Left hindlimb (tissue), 1 donor: Measurements from ENCODE around the gene LRRC55.
"Not testable (repeated sequence)": the region's sequence is repeated elsewhere in the genome, so short reads cannot be mapped to it uniquely, and the experiment has no call there.

ENCODE experiments used
- DNase-seq: peaks from one replicate; pipeline ENCODE4 v3.0.0-alpha.2; 2018

Gene LRRC55

DNA sequence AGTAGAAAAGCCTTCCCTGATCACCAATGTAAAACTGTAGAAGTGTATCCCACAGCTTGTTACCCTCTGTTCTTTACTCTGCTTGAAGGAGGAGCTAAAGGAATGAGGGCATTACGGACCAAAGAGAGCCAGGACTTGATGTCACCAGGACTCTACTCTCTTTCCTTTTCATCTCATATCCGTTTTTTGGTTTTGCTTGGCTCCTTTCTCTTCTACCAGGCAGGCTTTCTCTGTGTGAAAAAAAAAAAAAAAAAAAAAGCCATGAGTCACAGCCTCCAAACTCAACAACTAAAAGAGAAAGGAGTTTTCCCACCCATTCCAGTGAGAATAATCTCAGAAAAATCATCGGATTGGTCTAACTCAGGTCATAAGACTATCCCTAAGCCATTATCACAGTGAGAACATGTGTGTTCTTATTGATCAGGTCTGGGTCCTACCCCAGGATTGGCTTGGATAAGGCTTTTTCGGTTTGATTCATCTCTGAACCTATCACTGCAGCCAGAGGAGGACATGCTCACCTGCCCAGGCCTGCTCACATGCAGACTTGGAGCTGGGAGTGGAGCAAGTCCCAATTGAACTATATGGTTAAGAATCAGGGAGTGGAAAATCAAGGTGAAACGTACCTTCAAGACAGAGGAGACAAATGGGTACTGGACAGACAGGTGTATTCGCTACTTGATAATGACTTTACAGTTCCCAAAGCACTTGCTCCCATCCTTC lies 19.4 kb upstream of the LRRC55 start:
- DNase-seq = no peak

DNA sequence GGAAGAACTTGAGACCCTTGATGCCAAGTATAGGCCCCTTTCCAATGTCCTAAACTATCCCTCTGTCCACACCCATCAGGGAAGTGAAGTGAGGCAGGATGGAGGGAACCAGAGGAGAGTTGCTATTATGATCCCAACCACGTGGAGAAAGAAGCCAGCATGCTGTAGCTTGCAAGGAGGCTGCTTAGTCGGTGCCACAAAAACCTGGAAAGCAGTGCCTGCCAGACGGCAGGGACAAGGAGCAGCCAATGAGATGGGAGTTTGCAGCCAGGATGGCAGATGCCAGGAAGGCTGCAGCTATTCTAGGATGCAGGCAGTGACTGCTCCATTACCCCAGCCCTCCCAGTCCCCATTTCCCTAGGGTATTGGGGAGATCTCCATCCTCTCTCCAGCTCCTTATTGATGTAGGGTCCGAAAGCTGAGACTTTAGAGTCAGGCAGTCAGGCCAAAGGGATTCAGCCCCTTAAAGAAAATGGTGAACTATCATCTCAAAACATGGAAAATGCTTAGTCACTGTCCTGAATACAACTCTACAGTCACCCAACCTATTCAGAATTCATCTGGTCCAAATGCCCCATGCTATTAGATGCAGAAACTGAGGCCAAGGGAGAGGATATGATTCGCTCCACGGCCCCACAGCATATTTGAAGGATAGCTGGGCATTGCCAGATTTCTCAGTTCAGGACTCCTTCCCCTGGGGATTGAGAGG lies 18.4 kb upstream of the LRRC55 start:
- no peak for DNase-seq

DNA sequence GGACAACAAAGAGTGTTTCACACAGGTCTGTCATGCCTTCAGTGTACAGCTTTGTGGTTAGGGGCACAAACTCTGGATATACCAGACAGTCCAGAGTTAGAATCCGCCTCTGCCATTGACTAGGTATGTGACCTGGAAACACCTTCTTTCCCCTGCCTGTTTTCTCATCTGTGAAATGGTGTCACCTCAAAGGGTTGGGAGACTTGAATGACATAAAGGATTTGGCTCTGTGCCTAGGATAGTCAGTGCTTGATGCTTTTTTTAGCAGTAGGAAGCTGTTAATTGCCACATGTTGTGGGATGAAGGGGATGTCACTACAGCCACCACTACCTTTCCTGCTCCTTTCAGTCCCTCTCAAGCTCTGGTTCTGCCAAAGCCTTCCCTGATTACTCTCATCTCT lies 17.4 kb upstream of the LRRC55 start:
- DNase-seq = no peak

DNA sequence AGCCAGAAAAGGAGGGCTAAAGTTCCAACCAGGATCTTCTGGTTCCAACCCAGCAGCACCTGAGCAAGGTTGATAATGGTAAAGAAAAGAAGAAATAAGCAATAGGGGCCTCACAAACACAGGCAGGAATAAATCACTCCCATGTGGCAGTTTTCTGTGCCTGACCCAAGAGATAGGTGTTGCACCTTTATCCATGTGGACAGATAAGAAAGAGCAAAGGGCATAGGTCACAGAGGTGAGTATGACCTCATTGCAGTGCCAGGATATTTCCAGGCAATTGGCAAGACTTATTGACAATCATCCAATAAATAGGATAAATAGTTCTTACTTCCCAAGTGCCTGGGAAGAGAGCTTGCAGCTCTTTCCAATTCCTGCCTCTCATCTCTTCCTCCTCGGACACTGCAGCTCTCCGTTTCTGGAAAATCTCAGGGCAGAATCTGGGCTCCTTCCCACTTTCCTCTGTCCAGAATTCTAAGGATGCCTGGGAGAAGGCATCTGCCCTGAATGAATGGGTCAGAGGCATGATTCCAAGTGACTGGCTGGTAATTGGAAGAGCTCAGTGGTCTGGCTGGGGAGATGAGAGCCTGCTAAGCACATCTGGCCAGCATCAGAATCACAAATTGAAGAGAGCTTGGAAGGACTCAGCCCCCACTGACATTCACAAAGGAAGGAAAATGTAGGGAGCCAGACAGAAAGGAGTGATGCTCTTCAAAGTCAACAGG lies 14.5 kb upstream of the LRRC55 start:
- DNase-seq = no peak

DNA sequence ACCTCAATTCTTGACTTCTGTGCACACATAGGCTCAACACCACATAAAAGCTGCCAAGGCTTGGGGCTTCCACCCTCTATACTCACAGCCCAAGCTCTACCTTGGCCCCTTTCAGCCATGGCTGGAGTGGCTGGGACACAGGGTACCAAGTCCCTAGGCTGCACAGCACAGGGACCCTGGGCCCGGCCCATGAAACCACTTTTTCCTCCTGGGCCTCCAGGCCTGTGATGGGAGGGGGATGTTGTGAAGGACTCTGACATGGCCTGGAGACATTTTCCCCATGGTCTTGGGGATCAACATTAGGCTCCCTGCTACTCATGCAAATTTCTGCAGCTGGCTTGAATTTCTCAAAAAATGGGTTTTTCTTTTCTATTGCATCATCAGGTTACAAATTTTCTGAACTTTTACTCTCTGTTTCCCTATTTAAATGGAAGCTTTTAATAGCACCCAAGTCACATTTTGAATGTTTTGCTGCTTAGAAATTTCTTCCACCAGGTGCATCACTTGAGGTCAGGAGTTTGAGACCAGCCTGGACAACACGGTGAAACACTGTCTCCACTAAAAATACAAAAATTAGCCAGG lies 11.9 kb upstream of the LRRC55 start:
- DNase-seq = not testable (repeated sequence)

DNA sequence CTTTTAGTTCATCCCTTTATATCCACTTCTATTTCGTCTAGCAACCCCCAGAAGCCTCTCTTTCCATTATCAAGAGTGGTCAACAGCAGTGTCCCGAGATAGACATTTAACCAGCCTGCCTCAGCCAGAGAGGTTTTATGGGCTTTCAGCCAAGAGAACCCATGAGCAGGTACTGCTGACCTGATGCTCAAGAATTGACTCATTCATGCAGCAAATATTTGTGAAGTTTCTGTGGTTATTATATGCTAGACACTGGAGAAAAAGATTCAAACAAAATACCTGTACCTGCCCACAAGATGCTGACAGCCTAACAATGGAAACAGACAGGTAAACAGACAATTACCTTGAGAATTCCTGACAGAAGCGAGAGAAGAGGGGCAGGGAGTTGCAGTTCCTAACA lies 9.7 kb upstream of the LRRC55 start:
- DNase-seq = no peak

DNA sequence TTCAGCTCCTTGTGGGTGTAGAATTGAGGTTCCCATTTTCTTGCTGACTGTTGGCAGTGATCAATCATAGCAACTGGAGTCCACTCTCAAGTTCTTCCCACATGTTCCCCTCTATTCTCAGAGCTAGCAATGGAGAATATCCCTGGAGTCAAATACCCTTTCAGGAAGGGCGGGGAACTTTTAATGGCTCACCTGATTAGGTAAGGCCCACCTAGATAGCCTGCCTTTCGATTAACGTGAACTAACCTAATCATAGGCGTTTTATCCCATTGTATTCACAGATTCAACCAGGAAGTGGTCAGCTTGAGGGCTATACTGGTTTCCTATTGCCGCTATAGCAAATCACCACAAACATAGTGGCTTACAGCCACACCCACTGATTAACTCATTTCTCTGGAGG lies 7.1 kb upstream of the LRRC55 start:
- no peak for DNase-seq

DNA sequence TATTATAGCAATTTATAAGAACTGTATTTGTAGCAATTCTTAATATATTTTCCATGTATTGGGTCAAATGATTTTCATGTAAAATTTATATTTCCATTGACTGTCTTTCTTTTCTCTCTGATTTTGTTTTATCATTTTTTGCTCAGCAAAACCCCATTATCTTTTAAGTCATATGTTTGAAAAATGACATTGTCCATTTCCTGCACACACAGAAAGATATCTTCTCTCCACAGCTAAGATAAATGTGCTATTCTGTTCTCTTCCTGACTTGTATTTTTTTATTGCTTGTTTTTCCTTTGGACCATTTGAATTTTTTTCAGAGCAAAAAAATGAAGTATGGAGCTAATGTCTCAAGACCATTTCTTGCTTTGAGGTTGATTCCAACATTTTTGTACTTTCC lies 6.3 kb upstream of the LRRC55 start:
- DNase-seq = no peak

DNA sequence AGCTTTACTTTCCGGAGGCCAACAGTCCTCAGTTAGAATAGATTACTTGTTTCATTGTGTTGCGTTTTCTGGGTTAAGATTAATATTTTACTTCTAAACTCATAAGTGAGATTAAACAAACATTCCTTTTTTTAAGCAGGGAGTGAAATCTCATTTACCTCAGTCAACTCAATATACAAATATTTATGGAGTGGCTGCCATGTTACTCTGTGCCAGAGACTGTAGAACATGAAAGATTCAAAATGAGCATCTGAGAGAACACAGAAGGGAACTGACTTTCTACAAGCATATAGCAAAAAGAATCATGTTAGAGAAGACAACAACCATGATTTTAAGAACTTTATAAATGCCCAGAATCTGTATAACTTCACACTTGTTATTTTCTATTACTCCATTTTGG lies 3.4 kb upstream of the LRRC55 start:
- DNase-seq = no peak

DNA sequence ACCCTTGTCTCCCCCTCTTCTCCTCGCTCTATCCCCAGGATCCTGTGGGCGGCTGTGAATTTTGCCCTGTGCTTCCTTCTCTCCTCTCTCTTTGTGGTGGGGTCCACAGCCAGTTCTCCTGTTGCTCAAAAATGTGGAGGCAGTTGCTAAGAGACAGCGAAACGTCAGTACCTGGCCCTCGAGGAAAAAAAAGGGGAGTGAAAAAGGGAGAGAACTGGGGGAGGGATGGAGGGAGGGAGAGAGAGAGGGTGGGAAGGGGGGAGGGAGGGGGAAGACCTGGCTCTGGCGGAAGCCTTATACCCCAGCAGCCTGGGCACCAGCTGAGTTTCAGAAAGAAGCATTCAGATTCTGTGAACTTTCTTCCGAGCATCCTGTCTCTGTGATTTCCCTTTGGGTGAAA lies 2.1 kb upstream of the LRRC55 start:
- no peak for DNase-seq

DNA sequence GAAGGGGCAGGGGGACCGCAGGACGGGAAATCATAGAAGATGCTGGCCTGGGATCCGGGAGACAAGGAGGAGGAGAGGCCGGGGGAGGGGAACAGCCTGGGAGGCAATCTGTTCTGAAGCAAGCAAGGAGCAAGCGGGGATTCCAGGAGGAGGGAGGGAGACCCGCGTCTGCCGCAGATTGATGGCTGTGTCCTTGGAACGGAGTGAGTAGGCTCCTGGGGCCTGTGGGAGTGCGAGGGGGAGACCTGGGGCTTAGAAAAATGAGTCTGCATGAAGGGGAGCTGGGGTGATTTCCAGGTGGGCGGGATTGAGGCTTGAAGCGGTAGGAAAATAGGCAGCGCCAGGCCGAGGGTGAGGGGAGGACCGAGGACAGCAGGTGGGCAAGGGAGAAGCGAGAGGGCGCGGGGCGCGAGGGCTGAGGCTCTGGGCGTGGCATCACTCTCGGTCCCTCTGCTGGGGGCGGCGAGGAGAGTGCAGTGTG lies 1.6 kb upstream of the LRRC55 start:
- no peak for DNase-seq

DNA sequence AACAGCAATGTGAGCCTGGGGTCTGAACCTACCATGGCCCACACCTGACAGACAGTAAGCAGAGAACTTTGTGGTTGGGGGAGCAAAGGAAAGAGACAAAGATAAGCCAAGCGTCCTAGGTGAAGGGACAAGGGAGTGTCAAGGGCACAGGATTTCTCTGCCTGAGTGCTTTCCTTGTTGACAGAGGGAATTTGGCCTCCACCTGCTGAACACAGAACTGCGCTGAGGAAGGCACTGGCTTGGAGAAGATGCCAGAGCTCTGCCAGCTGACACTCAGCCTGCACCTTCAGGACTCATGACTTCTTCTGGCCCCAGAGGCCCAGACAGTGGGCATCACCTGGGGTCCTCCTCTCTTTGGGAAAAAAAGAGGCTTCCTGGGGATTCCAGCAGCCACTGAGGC lies 789 bp upstream of the LRRC55 start:
- no peak for DNase-seq

DNA sequence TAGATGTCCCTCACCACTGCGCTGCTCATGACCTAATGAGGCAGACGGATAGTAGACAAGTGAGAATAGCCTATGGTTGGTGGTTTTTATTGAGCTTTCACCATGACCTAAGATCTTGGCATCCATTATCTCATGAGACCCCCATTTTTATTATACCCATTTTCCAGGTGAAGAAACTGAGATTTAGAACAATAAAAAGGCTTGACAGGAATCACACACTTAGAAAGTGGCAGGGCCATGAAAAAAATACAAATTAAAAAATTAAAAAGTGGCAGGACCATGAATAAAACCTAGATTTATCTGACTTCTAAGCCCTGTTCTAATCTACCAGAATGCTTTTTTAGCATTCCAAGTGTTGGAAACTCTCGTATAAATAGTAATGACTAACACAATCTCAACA lies 1.1 kb downstream of the LRRC55 start:
- no peak for DNase-seq

DNA sequence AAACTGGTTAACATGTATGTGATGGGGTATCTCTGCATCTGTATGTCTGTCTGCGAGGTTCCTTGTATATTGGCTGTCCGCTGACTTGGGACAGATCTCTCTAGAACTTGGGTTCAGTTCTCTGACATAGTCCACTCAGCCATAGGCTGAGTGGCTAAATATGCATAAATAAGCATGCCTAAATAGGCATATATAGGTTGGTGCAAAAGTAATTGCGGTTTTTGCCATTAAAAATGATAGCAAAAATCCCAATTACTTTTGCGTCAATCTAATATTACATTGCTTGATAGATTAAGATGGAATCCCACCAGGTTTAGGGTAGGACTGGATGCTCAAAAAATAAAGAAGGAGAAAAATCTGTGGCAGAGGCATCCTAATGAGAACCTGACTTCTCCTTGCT lies 8.8 kb downstream of the LRRC55 start:
- DNase-seq = no peak

DNA sequence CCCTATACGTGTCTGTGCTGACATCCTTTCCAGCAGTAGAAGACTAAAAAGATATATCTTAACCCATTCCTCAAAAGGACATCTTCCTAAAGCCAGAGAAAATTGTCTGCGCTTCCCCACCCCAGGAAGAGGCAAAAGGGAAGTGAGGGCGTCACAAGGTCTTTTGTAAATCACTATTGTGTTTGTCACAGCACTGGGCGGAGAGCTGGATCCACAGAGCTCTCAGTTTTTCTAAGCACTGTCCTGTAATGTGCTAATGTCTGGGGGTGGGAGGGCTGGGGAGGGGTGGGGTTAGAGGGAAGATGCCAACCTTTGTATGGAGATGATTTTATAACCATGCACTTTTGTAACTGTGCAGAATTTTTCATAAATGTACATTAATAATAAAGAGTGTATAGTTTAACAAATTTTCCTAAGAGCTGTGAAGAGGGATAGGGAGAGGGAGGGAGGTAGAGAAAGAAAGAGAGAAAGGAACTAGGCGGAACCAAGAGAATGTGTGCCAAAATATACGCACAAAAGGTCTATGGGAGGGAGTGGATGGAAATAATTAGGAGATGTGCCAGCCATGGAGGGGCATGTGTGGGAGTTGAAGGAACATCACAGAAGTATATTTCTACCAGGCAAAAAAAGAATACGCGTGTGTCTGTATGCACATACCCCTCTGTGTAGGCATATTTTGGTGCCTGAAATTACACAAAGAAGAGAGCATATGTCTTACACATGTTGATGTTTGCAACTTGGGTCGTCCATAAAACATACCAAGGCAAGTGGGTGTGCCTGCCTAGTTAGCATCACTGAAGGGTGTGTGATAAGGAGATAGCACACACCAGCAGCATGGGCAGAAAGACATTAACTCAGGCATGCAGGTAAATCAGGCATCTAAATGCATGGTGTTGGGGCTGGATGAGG lies 9.8 kb downstream of the LRRC55 start:
- no peak for DNase-seq

DNA sequence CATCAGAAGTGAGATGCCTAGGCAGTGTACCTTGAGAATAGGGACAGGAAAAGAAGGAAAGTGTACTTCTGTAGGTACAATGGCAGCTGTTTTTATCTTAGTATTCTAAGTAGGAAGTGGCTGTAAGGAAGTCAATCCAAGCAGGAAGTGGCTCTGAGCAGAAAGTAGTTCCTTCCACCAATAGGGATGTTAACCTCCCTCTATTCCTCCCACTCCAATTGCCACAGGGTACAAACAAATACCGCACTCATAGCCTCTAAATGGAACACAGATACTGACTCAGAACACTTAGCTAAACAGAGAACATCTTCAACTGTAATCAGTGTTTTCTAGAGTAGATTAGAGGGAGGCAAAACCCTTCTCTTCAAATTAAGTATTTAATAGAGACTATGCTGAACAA lies 10.6 kb downstream of the LRRC55 start:
- no peak for DNase-seq

DNA sequence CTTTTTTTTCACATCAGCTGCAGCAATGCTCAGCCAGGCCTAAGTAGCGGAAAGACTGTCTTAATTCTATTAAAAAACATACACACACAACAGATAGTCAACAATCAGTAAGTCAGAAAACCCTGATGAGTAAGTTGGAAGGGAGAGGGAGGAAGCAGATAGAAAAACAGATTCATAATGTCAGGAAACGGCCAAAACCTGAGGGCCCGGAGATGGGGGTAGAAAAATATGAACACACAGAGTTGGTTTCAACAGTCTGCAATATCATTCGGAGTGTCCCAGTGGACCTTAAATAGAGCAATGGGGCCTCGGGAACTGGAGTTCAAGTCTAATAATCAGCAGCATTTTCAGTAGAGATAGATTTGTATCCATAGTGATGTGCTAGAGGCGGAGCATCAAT lies 14.8 kb downstream of the LRRC55 start:
- no peak for DNase-seq

DNA sequence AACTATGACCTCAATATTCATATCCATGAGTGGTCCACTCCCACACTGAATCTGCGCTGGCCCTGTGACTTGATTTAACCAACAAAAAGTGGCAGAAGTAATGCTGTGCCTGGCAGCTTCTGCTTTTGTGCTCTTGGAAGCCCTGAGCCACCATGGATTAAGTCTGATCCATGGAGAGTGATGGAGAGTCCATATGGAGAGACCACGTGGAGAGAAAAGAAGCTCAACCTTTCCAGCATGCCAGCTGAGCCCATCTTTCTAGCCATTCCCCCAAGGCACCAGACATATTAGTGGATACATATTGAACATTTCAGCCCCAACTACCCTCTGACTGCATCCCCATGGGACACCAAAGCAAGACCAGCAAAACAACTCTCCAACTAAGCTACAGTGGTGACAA lies 16.0 kb downstream of the LRRC55 start:
- no peak for DNase-seq

DNA sequence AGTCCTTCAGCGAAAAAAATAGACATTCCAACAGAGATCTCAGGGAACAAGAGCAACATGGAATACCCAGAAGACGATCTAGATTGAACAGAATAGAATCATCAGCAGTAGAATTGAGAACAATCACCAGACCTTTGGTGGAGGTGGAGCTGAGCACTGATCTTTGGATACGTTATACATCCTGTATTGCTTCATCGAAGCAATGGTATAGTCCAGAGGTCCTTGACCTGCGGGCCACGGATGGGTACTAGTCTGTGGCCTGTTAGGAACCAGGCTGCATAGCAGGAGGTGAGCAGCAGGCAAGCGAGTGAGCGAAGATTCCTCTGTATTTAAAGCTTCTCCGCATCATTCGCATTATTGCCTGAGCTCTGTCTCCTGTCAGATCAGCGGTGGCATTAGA lies 17.6 kb downstream of the LRRC55 start:
- no peak for DNase-seq

DNA sequence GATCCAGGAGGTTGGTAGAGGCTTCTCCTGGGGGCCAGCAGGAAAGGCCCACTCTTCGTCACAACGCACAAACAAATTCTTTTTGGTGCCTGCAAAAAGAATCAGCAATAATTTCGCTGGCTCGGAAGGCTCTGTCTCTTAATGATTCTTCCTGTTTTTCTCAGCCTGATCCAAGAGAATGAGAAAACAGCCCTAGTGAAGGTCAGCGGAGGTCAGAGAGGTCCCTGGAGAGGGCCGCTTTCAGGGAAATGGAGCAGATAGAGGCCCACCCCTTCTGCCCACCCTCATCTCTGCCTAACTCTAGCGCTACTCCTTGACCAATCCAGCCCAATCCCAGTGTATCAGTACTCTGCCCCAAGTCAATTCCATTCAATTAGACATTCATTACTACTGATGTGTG lies 19.2 kb downstream of the LRRC55 start:
- peak; percentile 51 for DNase-seq

DNA sequence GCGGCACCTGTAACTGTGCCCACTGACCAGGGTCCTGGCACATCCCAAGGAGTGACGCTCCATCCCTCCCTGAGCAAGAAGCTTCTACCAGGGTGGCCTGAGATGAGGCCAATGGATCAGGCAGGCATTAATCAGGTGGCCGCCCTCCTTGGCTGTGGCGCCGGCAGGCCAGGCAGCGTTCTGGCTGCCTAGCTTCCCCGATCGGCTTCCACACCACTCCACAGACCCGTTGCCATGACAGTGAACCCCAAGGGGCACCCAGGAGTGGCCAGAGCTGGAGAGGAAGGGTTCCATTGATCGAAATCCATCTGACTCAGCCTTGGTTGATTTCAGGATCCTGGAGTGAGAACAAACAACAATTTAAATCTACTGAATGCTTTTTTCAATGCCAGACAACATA lies 20.5 kb downstream of the LRRC55 start:
- no peak for DNase-seq

DNA sequence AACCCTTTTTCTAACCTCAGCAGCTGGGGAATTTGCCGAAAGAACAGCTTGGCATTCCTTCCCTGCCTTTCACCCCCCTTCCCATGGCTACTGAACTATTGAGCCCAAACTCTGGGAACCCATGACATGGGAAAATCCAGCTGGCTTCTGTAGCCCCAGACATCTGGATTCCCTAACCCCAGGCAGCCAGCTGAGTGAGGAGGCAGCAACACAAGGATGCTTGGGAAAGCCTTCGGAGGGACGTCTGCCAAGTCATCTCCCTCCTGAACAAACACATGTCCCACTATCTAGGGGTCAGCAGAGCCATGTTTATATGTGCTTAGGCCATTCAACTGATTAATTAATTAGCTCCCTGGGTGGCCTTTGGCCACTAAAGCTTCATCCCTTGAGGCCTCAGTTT lies 21.6 kb downstream of the LRRC55 start:
- peak; percentile 73 for DNase-seq
